Measurements from ENCODE around the gene ANKRD50.

Gene ANKRD50

GRCh38 chr4:124710015-124710741, 2.4 kb downstream of the ANKRD50 start:
- no peak for DNase-seq (ENCODE audit: low read depth)

- DNase-seq (ENCODE audit: low read depth) = no peak
These were observed 3.8 kb downstream of the ANKRD50 start for GRCh38 chr4:124708517-124709300.

GRCh38 chr4:124705393-124705792, 7.1 kb downstream of the ANKRD50 start:
- no peak for DNase-seq (ENCODE audit: low read depth)

- no peak for DNase-seq (ENCODE audit: low read depth)
These were observed 9.4 kb downstream of the ANKRD50 start for GRCh38 chr4:124703154-124703553.

- no peak for DNase-seq (ENCODE audit: low read depth)
These were observed 15.1 kb downstream of the ANKRD50 start for GRCh38 chr4:124697441-124697840.

DNA sequence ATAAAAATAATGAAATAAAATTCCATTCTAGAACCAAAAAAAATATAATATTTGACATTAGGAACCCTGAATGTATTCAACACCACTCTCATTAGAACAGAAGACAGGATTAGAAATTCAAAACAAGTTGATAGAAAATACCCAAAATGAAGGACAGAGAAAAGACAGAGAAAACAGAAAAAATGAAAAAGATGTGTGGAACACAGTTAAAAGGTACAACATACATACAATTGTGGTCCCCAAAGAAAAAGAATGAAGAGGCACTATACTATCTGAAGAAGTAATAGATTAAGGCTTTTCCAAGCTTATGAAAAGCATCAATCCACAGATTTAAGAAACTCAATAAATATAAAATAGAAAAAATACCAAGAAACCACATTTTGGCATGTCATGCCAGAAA, 16.4 kb downstream of the ANKRD50 start:
- DNase-seq (ENCODE audit: low read depth) = no peak

DNA sequence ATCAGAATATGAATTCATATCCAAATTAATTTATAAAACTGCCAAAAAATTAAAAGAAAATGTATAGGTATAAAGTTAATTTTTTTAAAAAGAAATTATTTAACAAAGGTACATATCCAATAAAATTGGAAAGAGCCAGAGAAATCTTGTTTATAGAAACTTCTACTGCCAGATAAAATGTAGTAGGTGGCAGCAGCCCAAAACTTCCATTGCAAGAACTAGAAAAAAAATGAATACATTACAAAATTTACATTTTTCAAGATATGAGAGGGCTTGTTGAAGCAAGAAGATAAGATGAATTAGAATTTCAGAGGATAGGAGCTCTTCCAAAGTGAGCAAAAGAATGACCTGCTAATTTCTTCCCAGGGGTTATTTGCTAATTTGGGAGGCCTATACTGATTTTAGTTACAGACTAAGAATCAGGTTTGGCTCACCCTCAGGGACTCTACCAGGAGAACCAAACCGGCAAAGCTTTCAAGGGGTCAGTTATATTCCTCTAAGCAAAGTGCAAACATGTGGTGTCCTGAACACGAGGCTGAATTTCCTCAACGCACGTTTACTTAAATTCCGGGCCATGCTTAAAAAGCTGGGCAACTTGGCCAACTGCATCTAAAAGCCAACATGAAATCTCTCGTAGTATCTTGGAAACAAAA, 17.5 kb downstream of the ANKRD50 start:
- DNase-seq (ENCODE audit: low read depth) = no peak

GRCh38 chr4:124694306-124694705, 18.2 kb downstream of the ANKRD50 start:
- DNase-seq (ENCODE audit: low read depth) = no peak

DNA sequence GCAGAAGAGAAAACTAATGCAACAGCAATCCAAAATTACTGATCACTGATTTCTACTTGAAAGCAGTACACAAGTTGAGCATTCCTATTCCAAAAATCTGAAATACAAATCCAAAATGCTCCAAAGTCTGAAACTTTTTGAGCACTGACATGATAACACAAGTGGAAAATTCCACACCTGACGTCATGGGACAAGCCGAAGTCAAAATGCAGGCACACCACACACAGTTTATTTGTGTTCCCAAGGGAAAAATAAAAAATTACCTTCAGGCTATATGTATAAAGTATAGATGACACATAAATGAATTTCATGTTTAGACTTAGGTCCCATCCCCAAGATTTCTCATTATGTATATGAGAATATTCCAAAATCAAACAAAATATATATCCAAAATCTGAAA, 20.7 kb downstream of the ANKRD50 start:
- DNase-seq (ENCODE audit: low read depth) = no peak

- DNase-seq (ENCODE audit: low read depth) = no peak
These were observed 26.3 kb downstream of the ANKRD50 start for GRCh38 chr4:124686279-124686678.

- DNase-seq (ENCODE audit: low read depth) = no peak
These were observed 26.7 kb downstream of the ANKRD50 start for GRCh38 chr4:124685851-124686250.

DNA sequence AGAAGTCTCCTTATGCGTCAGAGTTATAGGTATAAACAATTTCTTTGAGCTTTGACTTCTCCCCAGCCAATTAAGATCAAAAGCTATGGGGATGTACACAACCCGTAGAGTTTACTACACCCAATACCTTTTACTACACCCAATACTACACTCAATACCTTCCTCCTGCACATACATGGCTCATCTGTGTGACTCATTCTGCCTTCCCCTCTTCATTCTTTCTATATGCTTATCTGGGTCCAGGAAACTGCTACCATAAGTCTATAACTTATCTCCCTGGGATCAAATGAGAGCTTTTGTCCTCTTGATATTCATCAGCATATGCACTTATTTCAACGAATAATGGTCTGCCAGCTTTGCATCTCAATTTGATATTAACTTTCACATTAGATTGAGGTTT, 28.2 kb downstream of the ANKRD50 start:
- DNase-seq (ENCODE audit: low read depth) = no peak

- DNase-seq (ENCODE audit: low read depth) = no peak
These were observed 30.1 kb downstream of the ANKRD50 start for GRCh38 chr4:124682384-124682783.

- no peak for DNase-seq (ENCODE audit: low read depth)
These were observed 46.0 kb downstream of the ANKRD50 start for GRCh38 chr4:124666496-124666895.

DNA sequence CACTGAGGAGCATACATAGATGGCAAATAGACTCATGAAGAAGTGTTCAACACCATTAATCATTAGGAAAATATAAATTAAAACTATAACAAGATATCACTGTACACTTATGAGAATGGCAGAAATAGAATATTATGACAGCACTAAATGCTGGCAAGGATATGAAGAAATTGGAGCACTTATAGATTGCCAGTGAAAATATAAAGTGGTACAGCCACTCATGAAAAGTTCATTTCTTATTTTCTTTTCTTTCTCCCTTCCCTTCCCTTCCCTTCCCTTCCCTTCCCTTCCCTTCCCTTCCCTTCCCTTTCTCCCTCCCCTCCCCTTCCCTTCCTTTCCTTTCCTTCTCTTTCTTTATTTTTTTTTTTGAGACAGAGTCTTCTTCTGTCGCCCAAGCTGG, 53.7 kb downstream of the ANKRD50 start:
- DNase-seq (ENCODE audit: low read depth) = no peak

DNA sequence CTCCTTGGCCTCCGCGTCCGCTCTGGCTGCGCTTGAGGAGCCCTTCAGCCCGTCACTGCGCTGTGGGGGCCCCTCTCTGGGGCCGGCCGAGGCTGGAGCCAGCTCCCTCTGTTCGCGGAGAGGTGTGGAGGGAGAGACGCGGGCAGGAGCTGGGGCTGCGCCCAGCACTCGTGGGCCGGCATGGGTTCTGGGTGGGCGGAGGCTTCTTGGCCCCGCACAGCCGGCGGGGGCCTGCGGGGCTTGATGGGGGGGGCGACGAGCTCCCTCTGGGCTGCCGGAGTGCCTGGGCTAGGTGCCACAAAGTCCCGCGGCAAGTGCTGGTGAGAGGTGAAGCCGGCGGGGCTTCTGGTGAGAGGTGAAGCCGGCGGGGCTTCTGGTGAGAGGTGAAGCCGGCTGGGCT, 61.9 kb downstream of the ANKRD50 start:
- no peak for DNase-seq (ENCODE audit: low read depth)

GRCh38 chr4:124647599-124647998, 64.9 kb downstream of the ANKRD50 start:
- DNase-seq (ENCODE audit: low read depth) = no peak

- no peak for DNase-seq (ENCODE audit: low read depth)
These were observed 67.9 kb downstream of the ANKRD50 start for GRCh38 chr4:124644621-124645020.

GRCh38 chr4:124642846-124643245, 69.7 kb downstream of the ANKRD50 start:
- no peak for DNase-seq (ENCODE audit: low read depth)

GRCh38 chr4:124641715-124642381, 70.7 kb downstream of the ANKRD50 start:
- peak; percentile 62 for DNase-seq (ENCODE audit: low read depth)

GRCh38 chr4:124640022-124640730, 72.4 kb downstream of the ANKRD50 start:
- peak; percentile 58 for DNase-seq (ENCODE audit: low read depth)

DNA sequence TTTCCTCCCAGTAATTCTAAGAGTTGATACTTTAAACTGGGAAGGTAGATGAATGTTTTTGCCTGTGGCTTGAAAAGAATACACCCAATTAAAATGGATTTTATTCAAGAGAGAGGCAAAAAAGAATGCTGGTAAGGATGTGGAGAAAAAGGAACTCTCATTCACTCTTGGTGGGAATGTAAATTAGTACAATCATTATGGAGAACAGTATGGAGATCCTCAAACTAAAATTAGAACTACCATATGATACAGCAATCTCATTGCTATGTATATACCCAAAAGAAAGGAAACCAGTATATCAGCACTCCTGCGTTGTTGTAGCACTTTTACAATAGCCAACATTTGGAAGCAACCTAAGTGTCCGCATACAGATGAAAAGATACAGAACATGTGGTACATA, 75.2 kb downstream of the ANKRD50 start:
- DNase-seq (ENCODE audit: low read depth) = no peak

Data from HS-27A (cell line).